Vagina (tissue), 2 donors: ENCODE measurements around the gene GPC4.

Experiments
- CTCF ChIP-seq, 3 experiments: fragments of 450-650 bp in 2 of 3; fragments of 200-600 bp in 1 of 3; sonication (generic) in 1 of 3; IDR thresholded peaks; one replicate each; pipeline ENCODE4 v1.5.1; 2017 to 2019; ENCODE audit warnings: antibody characterized with exemption in 3 of 3, mild to moderate bottlenecking in 2 of 3, moderate library complexity in 2 of 3
- POLR2A ChIP-seq, 2 donors: fragments of 450-650 bp; IDR thresholded peaks; one replicate each; pipeline ENCODE4 v1.6.1; 2017; ENCODE audit warnings: antibody characterized with exemption in 2 of 2, mild to moderate bottlenecking in 2 of 2, moderate library complexity in 2 of 2

GRCh38 chrX:133307094-133307493 lies 108.2 kb downstream of the GPC4 start:
- TF ChIP-seq CTCF (IDR thresholded peaks at IDR 0.05) (no peak), POLR2A (IDR thresholded peaks at IDR 0.05) (no peak)
